BLaER1 treated with 17β-estradiol and CSF1 and Interleukin-3, amounts not matched to agents 10 nM and 100 nM (cell line): ENCODE measurements around the gene KCNJ11.

Experiments
- H3K27ac ChIP-seq, 11 experiments: shearing (Covaris generic); formaldehyde crosslinking; 2 replicates each; pipeline ENCODE4 v1.8.1; 2022
- H3K27me3 ChIP-seq, 11 experiments: shearing (Covaris generic); formaldehyde crosslinking; 2 replicates each; pipeline ENCODE4 v1.8.1; 2022
- H3K36me3 ChIP-seq, 11 experiments: shearing (Covaris generic); formaldehyde crosslinking; 2 replicates each; pipeline ENCODE4 v1.8.1; 2022
- H3K4me1 ChIP-seq, 10 experiments: shearing (Covaris generic); formaldehyde crosslinking; 2 replicates each; pipeline ENCODE4 v1.8.1; 2022
- H3K4me2 ChIP-seq, 11 experiments: shearing (Covaris generic); formaldehyde crosslinking; 2 replicates each; pipeline ENCODE4 v1.8.1; 2022
- H3K4me3 ChIP-seq, 10 experiments: shearing (Covaris generic); formaldehyde crosslinking; 2 replicates each; pipeline ENCODE4 v1.8.1; 2022
- H3K9ac ChIP-seq, 11 experiments: shearing (Covaris generic); formaldehyde crosslinking; 2 replicates each; pipeline ENCODE4 v1.8.1; 2022
- H3K9me3 ChIP-seq, 11 experiments: shearing (Covaris generic); formaldehyde crosslinking; replicated peaks in 1 of 11; 2 replicates each; pipeline ENCODE4 v1.8.1; 2022
- H4K20me1 ChIP-seq, 11 experiments: shearing (Covaris generic); formaldehyde crosslinking; 2 replicates each; pipeline ENCODE4 v1.8.1; 2022
- Cebpa-rat ChIP-seq, 11 experiments: shearing (Covaris generic); IDR thresholded peaks; 2 replicates each; pipeline ENCODE4 v1.8.1; 2022

The KCNJ11 gene

GRCh38 chr11:17369684-17370243 lies 18.7 kb downstream of the KCNJ11 start:
- Histone ChIP-seq H4K20me1 (no peaks in the 10 kb centered on the region), H3K9me3 (peaks cover 71 to 94% (median 83%) of the 10 kb centered on the region in 11 experiments), H3K4me3 (no peak overlapping the region), H3K9ac (no peak overlapping the region), H3K27me3 (no peaks in the 10 kb centered on the region), H3K36me3 (peaks cover 4 to 66% (median 33%) of the 10 kb centered on the region in 11 experiments; a peak in 12 of 22 replicates), H3K4me2 (no peak overlapping the region), H3K27ac (no peak overlapping the region), H3K4me1 (peaks cover 0 to 2% (median 0%) of the 10 kb centered on the region in 10 experiments; a peak in 6 of 20 replicates)
- no peak for TF ChIP-seq Cebpa-rat (IDR thresholded peaks at IDR 0.05)

- no peak overlapping the region for H3K4me3 ChIP-seq
- H3K27ac ChIP-seq: no peak overlapping the region
- H3K4me1 ChIP-seq: no peaks in the 10 kb centered on the region
- H4K20me1 ChIP-seq: no peaks in the 10 kb centered on the region
- peaks cover 4 to 60% (median 32%) of the 10 kb centered on the region in 11 experiments; a peak in 12 of 22 replicates for H3K36me3 ChIP-seq
- H3K4me2 ChIP-seq: no peak overlapping the region
- H3K27me3 ChIP-seq: no peaks in the 10 kb centered on the region
- no peak for TF ChIP-seq Cebpa-rat (IDR thresholded peaks at IDR 0.05)
- no peak overlapping the region for H3K9ac ChIP-seq
- H3K9me3 ChIP-seq: peaks cover 64 to 94% (median 81%) of the 10 kb centered on the region in 11 experiments
Observed at GRCh38 chr11:17369094-17369493, 19.4 kb downstream of the KCNJ11 start.

GRCh38 chr11:17368551-17368950 lies 19.9 kb downstream of the KCNJ11 start:
- Histone ChIP-seq H3K36me3 (peaks cover 4 to 54% (median 29%) of the 10 kb centered on the region in 11 experiments; a peak in 12 of 22 replicates), H3K4me1 (no peaks in the 10 kb centered on the region), H3K9ac (no peak overlapping the region), H3K27me3 (no peaks in the 10 kb centered on the region), H3K9me3 (peaks cover 62 to 94% (median 79%) of the 10 kb centered on the region in 11 experiments), H4K20me1 (no peaks in the 10 kb centered on the region), H3K4me2 (no peak overlapping the region), H3K27ac (no peak overlapping the region), H3K4me3 (no peak overlapping the region)
- TF ChIP-seq Cebpa-rat (IDR thresholded peaks at IDR 0.05): no peak

GRCh38 chr11:17366495-17366894 lies 22.0 kb downstream of the KCNJ11 start:
- Histone ChIP-seq H3K27ac (no peak overlapping the region), H3K4me3 (no peak overlapping the region), H3K9me3 (peaks cover 42 to 75% (median 59%) of the 10 kb centered on the region in 11 experiments), H3K27me3 (no peaks in the 10 kb centered on the region), H3K9ac (no peak overlapping the region), H3K36me3 (peaks cover 4 to 34% (median 16%) of the 10 kb centered on the region in 11 experiments; a peak in 11 of 22 replicates), H3K4me2 (no peak overlapping the region), H4K20me1 (no peaks in the 10 kb centered on the region), H3K4me1 (no peaks in the 10 kb centered on the region)
- no peak for TF ChIP-seq Cebpa-rat (IDR thresholded peaks at IDR 0.05)

GRCh38 chr11:17354601-17354991 lies 33.9 kb downstream of the KCNJ11 start:
- peaks cover 6 to 32% (median 27%) of the 10 kb centered on the region in 10 experiments for H3K4me1 ChIP-seq
- no peak overlapping the region for H3K4me3 ChIP-seq
- peaks cover 0 to 34% (median 25%) of the 10 kb centered on the region in 11 experiments; a peak in 15 of 22 replicates for H4K20me1 ChIP-seq
- H3K9me3 ChIP-seq: peaks cover 11 to 29% (median 23%) of the 10 kb centered on the region in 11 experiments; a peak in 20 of 22 replicates
- peaks cover 0 to 1% (median 0%) of the 10 kb centered on the region in 11 experiments; a peak in 1 of 22 replicates for H3K36me3 ChIP-seq
- H3K4me2 ChIP-seq: peak overlapping the region in 2 of 11 experiments; percentile 94 to 99; a peak in 4 of 22 replicates
- no peak for TF ChIP-seq Cebpa-rat (IDR thresholded peaks at IDR 0.05)
- H3K27me3 ChIP-seq: peaks cover 42 to 59% (median 56%) of the 10 kb centered on the region in 11 experiments
- no peak overlapping the region for H3K27ac ChIP-seq
- no peak overlapping the region for H3K9ac ChIP-seq

- H3K4me3 ChIP-seq: peak overlapping the region; percentile 49 to 74 (median 61)
- peaks cover 11 to 24% (median 19%) of the 10 kb centered on the region in 11 experiments; a peak in 19 of 22 replicates for H3K9me3 ChIP-seq
- peak overlapping the region in 10 of 11 experiments; percentile 8 to 63 (median 54); a peak in 16 of 22 replicates for H3K9ac ChIP-seq
- H3K4me1 ChIP-seq: peaks cover 6 to 32% (median 27%) of the 10 kb centered on the region in 10 experiments
- H3K27me3 ChIP-seq: peaks cover 42 to 62% (median 59%) of the 10 kb centered on the region in 11 experiments
- H4K20me1 ChIP-seq: peaks cover 0 to 34% (median 25%) of the 10 kb centered on the region in 11 experiments; a peak in 15 of 22 replicates
- H3K27ac ChIP-seq: peak overlapping the region in 3 of 11 experiments; percentile 15 to 45 (median 31); a peak in 2 of 22 replicates
- peaks cover 0 to 7% (median 0%) of the 10 kb centered on the region in 11 experiments; a peak in 2 of 22 replicates for H3K36me3 ChIP-seq
- peak overlapping the region; percentile 88 to 99 (median 93) for H3K4me2 ChIP-seq
- no peak for TF ChIP-seq Cebpa-rat (IDR thresholded peaks at IDR 0.05)
Observed at GRCh38 chr11:17353821-17354600, 34.4 kb downstream of the KCNJ11 start.

GRCh38 chr11:17352950-17353820 lies 35.3 kb downstream of the KCNJ11 start:
- Histone ChIP-seq H4K20me1 (peaks cover 0 to 34% (median 25%) of the 10 kb centered on the region in 11 experiments; a peak in 15 of 22 replicates), H3K27me3 (peaks cover 42 to 62% (median 59%) of the 10 kb centered on the region in 11 experiments), H3K27ac (peak overlapping the region in 3 of 11 experiments; percentile 15 to 45 (median 31); a peak in 3 of 22 replicates), H3K4me1 (peaks cover 6 to 32% (median 27%) of the 10 kb centered on the region in 10 experiments), H3K9me3 (peaks cover 10 to 24% (median 19%) of the 10 kb centered on the region in 11 experiments; a peak in 19 of 22 replicates), H3K9ac (peak overlapping the region in 10 of 11 experiments; percentile 8 to 63 (median 54); a peak in 18 of 22 replicates), H3K4me3 (peak overlapping the region; percentile 49 to 74 (median 61)), H3K36me3 (peaks cover 0 to 8% (median 0%) of the 10 kb centered on the region in 11 experiments; a peak in 2 of 22 replicates), H3K4me2 (peak overlapping the region; percentile 88 to 99 (median 93))
- no peak for TF ChIP-seq Cebpa-rat (IDR thresholded peaks at IDR 0.05)
